Stimulated activated CD4-positive, alpha-beta T cell treated with anti-CD3 and anti-CD28 coated beads, Interleukin-4, amount 100 ng/mL, for 1 hour (primary cell): ENCODE data around the gene FGF6.
"Not testable (repeated sequence)": the region's sequence is repeated elsewhere in the genome, so short reads cannot be mapped to it uniquely, and the experiment has no call there.

Experiments
- DNase-seq: peaks from one replicate; pipeline ENCODE4 v3.0.0-alpha.2; 2020

FGF6 gene

GRCh38 chr12:4445156-4446101, at the start of gene FGF6:
TSS of gene FGF6 (minus strand) at chr12:4445815. CDS start at chr12:4445570, 245 bp downstream.
- DNase-seq: no peak

GRCh38 chr12:4490973-4491372, 45.4 kb upstream of the FGF6 start:
- no peak for DNase-seq

- DNase-seq: no peak
These were observed 43.9 kb upstream of the FGF6 start for GRCh38 chr12:4489556-4489955.

- no peak for DNase-seq
These were observed 41.4 kb upstream of the FGF6 start for GRCh38 chr12:4486980-4487379.

- DNase-seq: no peak
These were observed 40.6 kb upstream of the FGF6 start for GRCh38 chr12:4486049-4486699.

GRCh38 chr12:4483885-4484823, 38.5 kb upstream of the FGF6 start:
- DNase-seq: no peak

GRCh38 chr12:4482936-4483335, 37.3 kb upstream of the FGF6 start:
- DNase-seq: no peak

- no peak for DNase-seq
These were observed 33.3 kb upstream of the FGF6 start for GRCh38 chr12:4478933-4479332.

GRCh38 chr12:4477129-4477528, 31.5 kb upstream of the FGF6 start:
- DNase-seq: no peak

GRCh38 chr12:4472046-4472445, 26.4 kb upstream of the FGF6 start:
- DNase-seq: no peak

GRCh38 chr12:4471256-4471655, 25.6 kb upstream of the FGF6 start:
- DNase-seq: no peak

GRCh38 chr12:4468994-4469393, 23.4 kb upstream of the FGF6 start:
- no peak for DNase-seq

GRCh38 chr12:4460761-4461160, 15.1 kb upstream of the FGF6 start:
- no peak for DNase-seq

- not testable (repeated sequence) for DNase-seq
These were observed 10.2 kb upstream of the FGF6 start for GRCh38 chr12:4455849-4456248.

GRCh38 chr12:4454315-4454860, 8.8 kb upstream of the FGF6 start:
- no peak for DNase-seq

- DNase-seq: no peak
These were observed 6.1 kb upstream of the FGF6 start for GRCh38 chr12:4451694-4452093.

GRCh38 chr12:4450551-4451112, 5.0 kb upstream of the FGF6 start:
- no peak for DNase-seq

GRCh38 chr12:4449851-4450221, 4.2 kb upstream of the FGF6 start:
- no peak for DNase-seq

- no peak for DNase-seq
These were observed 3.6 kb upstream of the FGF6 start for GRCh38 chr12:4448943-4449850.

- DNase-seq: no peak
These were observed 2.8 kb upstream of the FGF6 start for GRCh38 chr12:4448371-4448940.

GRCh38 chr12:4447151-4447550, 1.5 kb upstream of the FGF6 start:
- DNase-seq: no peak
